OCI-LY3 (cell line): Measurements from ENCODE around the gene SLC39A13.

ENCODE experiments used
- CTCF ChIP-seq: fragments of 200-600, 300-600 bp; sonication (generic); IDR thresholded peaks from 2 replicates; pipeline ENCODE4 v1.5.1; 2014; ENCODE audit warnings: antibody characterized with exemption, low read length, low read depth
- EZH2phosphoT487 ChIP-seq: fragments of 200-600 bp; shearing (Covaris generic); IDR thresholded peaks from 2 replicates; pipeline ENCODE4 v1.6.1; 2018; ENCODE audit warnings: antibody characterized with exemption, mixed run types, low read depth

GRCh38 chr11:47441421-47441820 lies 33.0 kb downstream of the SLC39A13 start:
- TF ChIP-seq CTCF (no peak), EZH2phosphoT487 (no peak)
